Measurements from ENCODE around the gene HK1.

DNA sequence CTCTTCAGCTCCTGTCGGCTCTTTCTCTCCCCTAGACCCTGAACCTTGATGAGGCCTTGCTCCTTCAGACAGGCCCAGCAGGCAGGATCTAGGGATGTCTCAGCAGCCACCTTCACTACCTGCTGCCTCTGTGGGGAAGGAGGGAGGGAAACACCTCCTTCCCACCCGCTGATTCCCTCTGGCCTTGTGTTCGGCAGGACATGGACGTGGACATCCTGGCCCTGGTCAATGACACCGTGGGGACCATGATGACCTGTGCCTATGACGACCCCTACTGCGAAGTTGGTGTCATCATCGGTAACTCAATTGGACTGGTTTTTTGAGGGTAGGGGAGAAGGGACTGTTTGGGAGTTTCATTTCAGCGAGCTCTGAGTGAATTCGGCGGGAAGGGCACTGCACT lies 37.8 kb upstream of the HK1 start:
- TF ChIP-seq PPARA (CRISPR knock-in tag; IDR thresholded peaks at IDR 0.05; ENCODE audit: borderline replicate concordance) = no peak
- TF ChIP-seq, protein P1, sequence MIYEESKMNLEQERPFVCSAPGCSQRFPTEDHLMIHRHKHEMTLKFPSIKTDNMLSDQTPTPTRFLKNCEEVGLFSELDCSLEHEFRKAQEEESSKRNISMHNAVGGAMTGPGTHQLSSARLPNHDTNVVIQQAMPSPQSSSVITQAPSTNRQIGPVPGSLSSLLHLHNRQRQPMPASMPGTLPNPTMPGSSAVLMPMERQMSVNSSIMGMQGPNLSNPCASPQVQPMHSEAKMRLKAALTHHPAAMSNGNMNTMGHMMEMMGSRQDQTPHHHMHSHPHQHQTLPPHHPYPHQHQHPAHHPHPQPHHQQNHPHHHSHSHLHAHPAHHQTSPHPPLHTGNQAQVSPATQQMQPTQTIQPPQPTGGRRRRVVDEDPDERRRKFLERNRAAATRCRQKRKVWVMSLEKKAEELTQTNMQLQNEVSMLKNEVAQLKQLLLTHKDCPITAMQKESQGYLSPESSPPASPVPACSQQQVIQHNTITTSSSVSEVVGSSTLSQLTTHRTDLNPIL (CRISPR knock-in tag; IDR thresholded peaks at IDR 0.05; ENCODE audit: low read depth) = no peak
- no peak for TF ChIP-seq ZFP3 (CRISPR knock-in tag; IDR thresholded peaks at IDR 0.05)
- no peak for TF ChIP-seq OSR1 (CRISPR knock-in tag; IDR thresholded peaks at IDR 0.05)
- no peak for TF ChIP-seq CSDC2 (CRISPR knock-in tag; IDR thresholded peaks at IDR 0.05)
- TF ChIP-seq, protein P2, sequence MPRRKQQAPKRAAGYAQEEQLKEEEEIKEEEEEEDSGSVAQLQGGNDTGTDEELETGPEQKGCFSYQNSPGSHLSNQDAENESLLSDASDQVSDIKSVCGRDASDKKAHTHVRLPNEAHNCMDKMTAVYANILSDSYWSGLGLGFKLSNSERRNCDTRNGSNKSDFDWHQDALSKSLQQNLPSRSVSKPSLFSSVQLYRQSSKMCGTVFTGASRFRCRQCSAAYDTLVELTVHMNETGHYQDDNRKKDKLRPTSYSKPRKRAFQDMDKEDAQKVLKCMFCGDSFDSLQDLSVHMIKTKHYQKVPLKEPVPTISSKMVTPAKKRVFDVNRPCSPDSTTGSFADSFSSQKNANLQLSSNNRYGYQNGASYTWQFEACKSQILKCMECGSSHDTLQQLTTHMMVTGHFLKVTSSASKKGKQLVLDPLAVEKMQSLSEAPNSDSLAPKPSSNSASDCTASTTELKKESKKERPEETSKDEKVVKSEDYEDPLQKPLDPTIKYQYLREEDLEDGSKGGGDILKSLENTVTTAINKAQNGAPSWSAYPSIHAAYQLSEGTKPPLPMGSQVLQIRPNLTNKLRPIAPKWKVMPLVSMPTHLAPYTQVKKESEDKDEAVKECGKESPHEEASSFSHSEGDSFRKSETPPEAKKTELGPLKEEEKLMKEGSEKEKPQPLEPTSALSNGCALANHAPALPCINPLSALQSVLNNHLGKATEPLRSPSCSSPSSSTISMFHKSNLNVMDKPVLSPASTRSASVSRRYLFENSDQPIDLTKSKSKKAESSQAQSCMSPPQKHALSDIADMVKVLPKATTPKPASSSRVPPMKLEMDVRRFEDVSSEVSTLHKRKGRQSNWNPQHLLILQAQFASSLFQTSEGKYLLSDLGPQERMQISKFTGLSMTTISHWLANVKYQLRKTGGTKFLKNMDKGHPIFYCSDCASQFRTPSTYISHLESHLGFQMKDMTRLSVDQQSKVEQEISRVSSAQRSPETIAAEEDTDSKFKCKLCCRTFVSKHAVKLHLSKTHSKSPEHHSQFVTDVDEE (CRISPR knock-in tag; IDR thresholded peaks at IDR 0.05) = no peak
- no peak for TF ChIP-seq ZNF565 (CRISPR knock-in tag; conservative IDR thresholded peaks at IDR 0.05; ENCODE audit: low read depth)
- TF ChIP-seq ZNF70 (CRISPR knock-in tag; IDR thresholded peaks at IDR 0.05) = no peak
- no peak for TF ChIP-seq ZNF8 (CRISPR knock-in tag; IDR thresholded peaks at IDR 0.05)
- no peak for TF ChIP-seq RARB (CRISPR knock-in tag; IDR thresholded peaks at IDR 0.05)
- TF ChIP-seq, protein P3, sequence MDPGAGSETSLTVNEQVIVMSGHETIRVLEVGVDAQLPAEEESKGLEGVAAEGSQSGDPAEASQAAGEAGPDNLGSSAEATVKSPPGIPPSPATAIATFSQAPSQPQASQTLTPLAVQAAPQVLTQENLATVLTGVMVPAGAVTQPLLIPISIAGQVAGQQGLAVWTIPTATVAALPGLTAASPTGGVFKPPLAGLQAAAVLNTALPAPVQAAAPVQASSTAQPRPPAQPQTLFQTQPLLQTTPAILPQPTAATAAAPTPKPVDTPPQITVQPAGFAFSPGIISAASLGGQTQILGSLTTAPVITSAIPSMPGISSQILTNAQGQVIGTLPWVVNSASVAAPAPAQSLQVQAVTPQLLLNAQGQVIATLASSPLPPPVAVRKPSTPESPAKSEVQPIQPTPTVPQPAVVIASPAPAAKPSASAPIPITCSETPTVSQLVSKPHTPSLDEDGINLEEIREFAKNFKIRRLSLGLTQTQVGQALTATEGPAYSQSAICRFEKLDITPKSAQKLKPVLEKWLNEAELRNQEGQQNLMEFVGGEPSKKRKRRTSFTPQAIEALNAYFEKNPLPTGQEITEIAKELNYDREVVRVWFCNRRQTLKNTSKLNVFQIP (CRISPR knock-in tag; IDR thresholded peaks at IDR 0.05; ENCODE audit: borderline replicate concordance, low read depth) = no peak
